Panc1 (cell line): ENCODE data around the gene STARD7. TPM values are rescaled to one million over a fixed set of nuclear protein-coding genes. Genes with fewer than 3 reads are reported as not detected.

Experiments used
- ATAC-seq: fragments of 200-7000 bp; cut with Tn5 transposase; 2 replicates; pipeline ENCODE4 v1.9.1; 2020; ENCODE audit warnings: mild to moderate bottlenecking, moderate library complexity
- BruUV-seq: library from RNA; stranded (reverse); fragments of 400-500 nt; replicated peaks from 2 replicates; lab custom pipeline; 2021; lab: Mats Ljungman, UMichigan
- CTCF ChIA-PET: fragments of 300-600 bp; sonication (Branson Sonifier 250); formaldehyde crosslinking; loops from one replicate; lab custom pipeline; 2022; ENCODE audit warnings: antibody characterized with exemption; lab: Charles Lee
- POLR2A ChIA-PET: fragments of 300-600 bp; sonication (Branson Sonifier 250); formaldehyde crosslinking; loops from one replicate; lab custom pipeline; 2022; ENCODE audit warnings: antibody characterized with exemption; lab: Charles Lee
- DNase-seq: peaks from one replicate; pipeline ENCODE4 v3.0.0-alpha.2; 2010; ENCODE audit warnings: low read depth, low spot score
- H3K27ac ChIP-seq: 2 replicates; pipeline ENCODE4 v1.5.1; 2011; ENCODE audit warnings: mild to moderate bottlenecking, low read length, inconsistent platforms
- H3K27me3 ChIP-seq: fragments of 200-500 bp; sonication (Bioruptor generic); 2 replicates; pipeline ENCODE4 v1.6.0; 2014; ENCODE audit warnings: low read length, inconsistent platforms; ENCODE audit not compliant: control insufficient read depth, insufficient read depth
- H3K36me3 ChIP-seq: fragments of 200-500 bp; sonication (Bioruptor generic); 2 replicates; pipeline ENCODE4 v1.5.1; 2014; ENCODE audit warnings: inconsistent platforms, mild to moderate bottlenecking, low read length, moderate library complexity; ENCODE audit not compliant: control insufficient read depth, insufficient read depth
- H3K4me1 ChIP-seq: 2 replicates; pipeline ENCODE4 v1.5.1; 2011; ENCODE audit warnings: inconsistent platforms, mild to moderate bottlenecking, low read length, moderate library complexity; ENCODE audit not compliant: control insufficient read depth, insufficient read depth
- H3K4me3 ChIP-seq, 2 experiments: 2 replicates each; pipeline ENCODE4 v1.5.1; 2011 to 2012; ENCODE audit warnings: low read depth in 2 of 2, low read length in 2 of 2, mild to moderate bottlenecking in 2 of 2, inconsistent platforms in 1 of 2, moderate library complexity in 1 of 2
- H3K9me3 ChIP-seq: fragments of 200-500 bp; sonication (Bioruptor generic); 2 replicates; pipeline ENCODE4 v1.5.1; 2014; ENCODE audit warnings: low read depth, mild to moderate bottlenecking, inconsistent platforms, low read length, moderate library complexity; ENCODE audit not compliant: control insufficient read depth, insufficient read depth
- POLR2AphosphoS5 ChIP-seq: IDR thresholded peaks from 2 replicates; pipeline ENCODE4 v1.6.1; 2012; ENCODE audit warnings: mild to moderate bottlenecking, low read depth, low read length, moderate library complexity
- REST ChIP-seq, 2 experiments: IDR thresholded peaks; 2 replicates each; pipeline ENCODE4 v1.6.1; 2011 to 2012; ENCODE audit warnings: low read depth in 2 of 2, control low read depth in 1 of 2, low read length in 1 of 2, mild to moderate bottlenecking in 1 of 2, moderate library complexity in 1 of 2; ENCODE audit not compliant: insufficient read depth in 1 of 2
- SIN3A ChIP-seq: IDR thresholded peaks from 2 replicates; pipeline ENCODE4 v1.6.1; 2012; ENCODE audit warnings: low read depth, mild to moderate bottlenecking, low read length, moderate library complexity, borderline replicate concordance; ENCODE audit not compliant: insufficient read depth
- TCF7L2 ChIP-seq: IDR thresholded peaks from 2 replicates; pipeline ENCODE4 v1.6.1; 2011; ENCODE audit warnings: mild to moderate bottlenecking, low read depth, low read length, inconsistent platforms
- in situ Hi-C: cut with HindIII; loops from 2 replicates; pipeline ENCODE4 v1.10.0; 2016; ENCODE audit warnings: low sequenced_read_pairs, low pct_unique_long_range_greater_than_20kb
- intact Hi-C: fragments of 100-400 bp; cut with micrococcal nuclease; formaldehyde crosslinking; loops from one replicate; pipeline ENCODE4 v1.10.0; 2022; ENCODE audit not compliant: unreplicated experiment
- total RNA-seq: library from RNA; stranded (reverse); gene quantifications from one replicate; pipeline ENCODE4 v1.2.1, GENCODE V29; 2021; ENCODE audit not compliant: unreplicated experiment
- TF ChIP-seq, protein P1 (sequence below): fragments of 450-650 bp; IDR thresholded peaks from 2 replicates; pipeline ENCODE4 v1.5.1; 2017; ENCODE audit warnings: mild to moderate bottlenecking

STARD7 gene
- total RNA-seq, 1 experiment from 2014 or later, result 133 TPM

DNA sequence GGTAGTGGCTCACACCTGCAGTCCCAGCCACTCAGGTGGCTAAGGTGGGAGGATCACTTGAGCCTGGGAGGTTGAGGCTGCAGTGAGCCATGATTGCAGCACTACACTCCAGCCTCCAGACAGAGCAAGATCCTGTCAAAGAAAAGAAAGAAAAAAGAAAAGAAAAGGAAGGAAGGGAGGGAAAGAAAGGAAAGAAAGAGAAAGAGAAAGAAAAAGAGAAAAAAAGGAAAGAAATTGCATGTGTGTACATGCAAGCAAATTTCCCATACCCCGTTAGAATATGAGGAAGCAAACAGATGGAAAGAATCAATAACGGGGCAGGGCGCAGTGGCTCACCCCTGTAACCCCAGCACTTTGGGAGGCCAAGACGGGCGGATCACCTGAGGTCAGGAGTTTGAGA, 39.3 kb upstream of the STARD7 start:
- ATAC-seq (no peak), DNase-seq (no peak)
- no peak overlapping the region for H3K27ac ChIP-seq
- TF ChIP-seq REST (IDR thresholded peaks at IDR 0.05; ENCODE audit: insufficient read depth in 1 of 2, low read depth in 2 of 2, low read length in 1 of 2), result no peak
- no peak for TF ChIP-seq SIN3A
- no peak for TF ChIP-seq POLR2AphosphoS5
- no peak for TF ChIP-seq TCF7L2
- TF ChIP-seq, protein P1, sequence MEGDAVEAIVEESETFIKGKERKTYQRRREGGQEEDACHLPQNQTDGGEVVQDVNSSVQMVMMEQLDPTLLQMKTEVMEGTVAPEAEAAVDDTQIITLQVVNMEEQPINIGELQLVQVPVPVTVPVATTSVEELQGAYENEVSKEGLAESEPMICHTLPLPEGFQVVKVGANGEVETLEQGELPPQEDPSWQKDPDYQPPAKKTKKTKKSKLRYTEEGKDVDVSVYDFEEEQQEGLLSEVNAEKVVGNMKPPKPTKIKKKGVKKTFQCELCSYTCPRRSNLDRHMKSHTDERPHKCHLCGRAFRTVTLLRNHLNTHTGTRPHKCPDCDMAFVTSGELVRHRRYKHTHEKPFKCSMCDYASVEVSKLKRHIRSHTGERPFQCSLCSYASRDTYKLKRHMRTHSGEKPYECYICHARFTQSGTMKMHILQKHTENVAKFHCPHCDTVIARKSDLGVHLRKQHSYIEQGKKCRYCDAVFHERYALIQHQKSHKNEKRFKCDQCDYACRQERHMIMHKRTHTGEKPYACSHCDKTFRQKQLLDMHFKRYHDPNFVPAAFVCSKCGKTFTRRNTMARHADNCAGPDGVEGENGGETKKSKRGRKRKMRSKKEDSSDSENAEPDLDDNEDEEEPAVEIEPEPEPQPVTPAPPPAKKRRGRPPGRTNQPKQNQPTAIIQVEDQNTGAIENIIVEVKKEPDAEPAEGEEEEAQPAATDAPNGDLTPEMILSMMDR, result no peak
- no peaks in the 10 kb centered on the region for H3K9me3 ChIP-seq
- ChIA-PET POLR2A (no interaction called here), CTCF (no interaction called here)
- no TSS peak for BruUV-seq
- no peaks in the 10 kb centered on the region for H3K27me3 ChIP-seq
- intact Hi-C loops, result no loop called here
- no peaks in the 10 kb centered on the region; the same call in 1 of the 2 replicates for H3K36me3 ChIP-seq
- no peaks in the 10 kb centered on the region for H3K4me1 ChIP-seq
- in situ Hi-C loops, result no loop called here
- no peak overlapping the region for H3K4me3 ChIP-seq

GRCh38 chr2:96247009-96247408, 38.4 kb upstream of the STARD7 start:
- TF ChIP-seq SIN3A (no peak), TCF7L2 (no peak), REST (IDR thresholded peaks at IDR 0.05; ENCODE audit: insufficient read depth in 1 of 2, low read depth in 2 of 2, low read length in 1 of 2) (no peak), POLR2AphosphoS5 (no peak)
- TF ChIP-seq, protein P1, result no peak
- Histone ChIP-seq H3K27me3 (no peaks in the 10 kb centered on the region), H3K36me3 (no peaks in the 10 kb centered on the region; the same call in 1 of the 2 replicates), H3K27ac (no peak overlapping the region), H3K4me3 (no peak overlapping the region), H3K4me1 (no peaks in the 10 kb centered on the region), H3K9me3 (no peaks in the 10 kb centered on the region)
- BruUV-seq, result no TSS peak
- CTCF ChIA-PET, result no interaction called here
- intact Hi-C loops (no loop called here), in situ Hi-C loops (no loop called here)
- POLR2A ChIA-PET, result no interaction called here
- ATAC-seq (no peak), DNase-seq (no peak)
